ENCODE results near the gene SNRNP35.
"Not testable (repeated sequence)": the region's sequence is repeated elsewhere in the genome, so short reads cannot be mapped to it uniquely, and the experiment has no call there.

SNRNP35 gene, protein sequence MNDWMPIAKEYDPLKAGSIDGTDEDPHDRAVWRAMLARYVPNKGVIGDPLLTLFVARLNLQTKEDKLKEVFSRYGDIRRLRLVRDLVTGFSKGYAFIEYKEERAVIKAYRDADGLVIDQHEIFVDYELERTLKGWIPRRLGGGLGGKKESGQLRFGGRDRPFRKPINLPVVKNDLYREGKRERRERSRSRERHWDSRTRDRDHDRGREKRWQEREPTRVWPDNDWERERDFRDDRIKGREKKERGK

DNA sequence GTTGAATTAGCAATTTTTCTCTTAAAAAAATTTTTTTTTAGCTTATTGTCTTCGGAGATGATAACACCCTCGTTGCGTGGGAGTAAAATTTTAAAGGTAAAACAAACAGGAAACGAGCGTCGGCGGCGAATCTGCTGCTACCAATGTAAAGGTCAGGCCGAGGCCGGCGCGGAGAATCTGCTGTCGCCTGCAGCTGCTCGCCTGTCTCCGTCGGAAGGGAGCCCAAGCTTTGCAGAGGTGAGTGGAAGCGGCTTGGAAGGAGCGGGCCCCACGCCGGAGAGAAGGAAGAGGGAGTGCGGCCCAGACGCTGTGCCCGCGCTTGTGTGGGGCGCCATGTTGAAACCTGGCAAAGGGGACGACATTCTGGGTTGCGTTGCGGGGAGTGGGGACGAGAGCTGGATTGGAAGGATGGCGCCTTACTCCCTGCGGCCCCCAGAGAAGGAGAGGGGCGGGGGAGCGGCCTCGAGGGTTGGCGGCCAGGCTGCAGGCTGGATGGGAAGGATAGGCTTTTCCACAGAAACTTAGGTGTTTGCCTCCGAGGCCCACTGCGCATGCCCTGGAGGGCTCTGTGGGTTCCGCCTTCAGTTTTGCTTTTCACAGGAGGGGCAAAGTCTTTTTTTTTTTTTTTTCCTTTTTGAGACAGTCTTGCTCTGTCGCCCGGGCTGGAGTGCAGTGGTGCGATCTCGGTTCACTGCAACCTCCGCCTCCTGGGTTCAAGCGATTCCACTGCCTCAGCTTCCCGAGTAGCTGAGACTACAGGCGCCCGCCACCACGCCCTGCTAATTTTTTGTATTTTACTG lies at the start of gene SNRNP35:
TSS of gene SNRNP35 (plus strand) at position 160 of the 800 bp plus-strand sequence. CDS start 7,402 bp downstream, outside the sequence.
- DNase-seq (ENCODE audit: low read depth in 2 of 2), result peak; percentile 67 to 72

DNA sequence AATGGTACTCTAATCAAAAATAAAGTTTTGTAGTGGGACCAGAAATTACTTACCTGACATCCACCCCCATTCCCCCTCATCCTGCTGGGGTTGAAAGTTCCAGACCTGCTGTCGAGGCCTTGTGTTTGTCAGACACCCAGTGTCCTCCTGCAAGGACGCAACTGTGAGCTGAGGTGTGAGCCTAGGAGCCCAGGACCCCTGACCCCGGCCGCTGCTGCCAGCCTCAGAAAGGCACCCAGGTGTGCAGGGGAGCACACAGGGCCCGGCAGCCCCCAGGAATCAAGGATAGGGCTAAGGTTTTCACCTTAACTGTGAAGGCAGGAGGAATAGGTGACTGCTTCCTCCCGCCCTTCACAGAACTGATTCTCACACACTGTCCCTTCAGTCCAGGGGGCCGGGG lies 49.3 kb upstream of the SNRNP35 start:
- not testable (repeated sequence) for DNase-seq (ENCODE audit: low read depth in 2 of 2)

DNA sequence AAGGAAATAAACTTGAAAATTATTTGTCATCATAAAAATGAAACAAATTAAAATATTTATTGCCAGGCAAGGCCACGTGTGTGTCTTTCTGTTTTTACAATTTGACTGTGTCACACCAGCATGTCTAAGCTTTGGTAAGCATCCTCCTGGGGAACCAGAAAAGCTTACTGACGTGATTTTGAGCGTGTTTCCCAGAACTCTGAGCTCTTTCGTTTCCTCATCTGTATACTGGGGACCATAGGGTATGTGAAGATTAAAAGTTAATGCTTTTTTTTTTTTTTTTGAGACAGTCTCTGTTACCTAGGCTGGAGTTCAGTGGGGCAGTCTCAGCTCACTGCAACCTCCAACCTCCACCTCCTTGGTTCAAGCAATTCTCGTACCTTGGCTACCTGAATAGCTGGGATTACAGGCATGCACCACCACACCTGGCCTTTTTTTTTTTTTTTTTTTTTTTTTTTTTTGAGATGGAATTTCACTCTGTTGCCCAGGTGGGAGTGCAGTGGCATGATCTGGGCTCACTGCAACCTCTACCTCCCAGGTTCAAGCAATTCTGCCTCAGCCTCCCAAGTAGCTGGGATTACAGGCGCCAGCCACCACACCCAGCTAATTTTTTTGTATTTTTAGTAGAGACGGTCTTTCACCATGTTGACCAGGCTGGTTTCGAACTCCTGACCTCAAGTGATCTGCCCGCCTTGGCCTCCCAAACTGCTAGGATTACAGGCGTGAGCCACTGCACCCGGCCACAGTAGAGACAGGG lies 48.5 kb upstream of the SNRNP35 start:
- not testable (repeated sequence) for DNase-seq (ENCODE audit: low read depth in 2 of 2)

DNA sequence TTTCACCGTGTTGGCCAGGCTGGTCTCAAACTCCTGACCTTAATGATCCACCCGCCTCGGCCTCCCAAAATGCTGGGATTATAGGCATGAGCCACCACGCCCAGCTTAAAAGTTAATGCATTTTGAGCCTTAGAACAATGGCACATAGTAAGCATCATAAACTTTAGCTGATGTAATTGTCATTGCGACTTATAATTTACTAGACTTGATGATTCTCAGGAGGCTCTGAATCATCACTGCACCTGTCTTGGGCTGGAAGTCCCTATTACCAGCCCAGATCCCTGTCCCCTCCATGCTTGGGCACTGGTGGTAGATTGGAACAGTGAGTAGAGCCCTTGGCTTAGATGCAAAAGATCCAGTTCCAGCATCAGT lies 47.9 kb upstream of the SNRNP35 start:
- DNase-seq (ENCODE audit: low read depth in 2 of 2), result no peak

DNA sequence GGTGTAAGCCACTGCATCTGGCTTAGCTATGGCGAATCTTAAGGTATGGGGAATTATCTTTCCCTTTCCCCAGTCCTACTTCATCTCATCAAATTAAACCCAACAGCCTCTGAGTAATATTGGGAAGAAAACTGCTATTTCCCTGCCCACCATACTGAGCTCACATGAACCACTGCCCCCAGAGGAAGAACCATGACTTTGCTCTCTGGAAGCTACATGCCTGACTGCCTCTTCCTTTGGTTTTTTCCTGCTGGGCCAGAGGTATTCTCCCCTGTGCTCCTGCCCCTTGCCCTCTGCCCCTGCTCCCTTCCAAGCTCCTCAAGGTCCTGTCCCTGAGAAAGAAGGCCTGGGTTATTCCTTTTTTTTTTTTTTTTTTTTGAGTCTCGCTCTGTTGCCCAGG lies 36.6 kb upstream of the SNRNP35 start:
- no peak for DNase-seq (ENCODE audit: low read depth in 2 of 2)

DNA sequence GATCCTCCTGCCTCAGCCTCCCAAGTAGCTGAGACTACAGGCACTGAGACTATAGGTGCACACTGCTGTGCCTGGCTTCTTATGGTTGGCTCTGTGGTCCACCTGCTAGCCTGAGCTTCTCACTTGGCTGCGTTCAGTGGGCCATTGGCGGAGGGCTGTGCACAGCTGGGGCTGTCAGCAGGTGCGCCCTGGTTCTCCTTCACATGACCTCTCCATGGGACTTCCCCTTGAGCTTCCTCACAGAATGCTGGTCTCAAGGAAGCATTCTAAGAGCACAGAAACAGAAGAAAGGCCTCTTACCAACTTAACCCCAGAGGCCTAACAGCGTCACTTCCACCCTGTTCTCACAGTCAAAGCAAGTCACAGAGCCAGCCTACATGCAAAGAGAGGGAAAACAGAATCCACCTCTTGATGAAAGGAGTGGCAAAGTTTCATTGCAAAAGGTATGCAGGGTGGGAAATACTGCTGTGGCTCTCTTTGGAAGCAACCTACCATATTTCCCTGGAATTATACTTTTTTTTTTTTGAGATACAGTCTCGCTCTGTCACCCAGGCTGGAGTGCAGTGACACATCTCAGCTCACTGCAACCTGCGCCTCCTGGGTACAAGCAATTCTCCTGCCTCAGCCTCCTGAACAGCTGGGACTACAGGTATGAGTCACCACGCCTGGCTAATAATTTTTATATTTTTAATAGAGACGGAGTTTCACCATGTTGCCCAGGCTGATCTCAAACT lies 30.7 kb upstream of the SNRNP35 start:
- no peak for DNase-seq (ENCODE audit: low read depth in 2 of 2)

DNA sequence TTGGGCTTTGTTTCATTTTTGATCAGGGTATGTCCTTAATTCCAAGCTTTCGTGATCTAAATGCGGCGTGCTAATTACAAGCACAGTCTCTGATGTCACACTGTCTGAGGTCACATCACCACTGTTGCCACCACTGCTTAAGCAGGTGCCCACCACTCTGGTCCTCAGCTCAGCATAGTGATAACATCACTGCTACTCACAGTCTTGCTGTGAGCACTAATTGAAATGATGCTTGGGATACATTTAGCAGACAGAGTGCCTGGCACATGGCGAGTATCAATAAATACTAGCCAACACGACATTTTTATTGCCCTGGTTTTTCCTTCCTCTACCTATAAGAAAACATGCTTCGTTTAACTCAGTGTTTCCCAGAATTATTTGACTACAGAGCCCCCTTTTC lies 29.3 kb upstream of the SNRNP35 start:
- DNase-seq (ENCODE audit: low read depth in 2 of 2), result no peak

DNA sequence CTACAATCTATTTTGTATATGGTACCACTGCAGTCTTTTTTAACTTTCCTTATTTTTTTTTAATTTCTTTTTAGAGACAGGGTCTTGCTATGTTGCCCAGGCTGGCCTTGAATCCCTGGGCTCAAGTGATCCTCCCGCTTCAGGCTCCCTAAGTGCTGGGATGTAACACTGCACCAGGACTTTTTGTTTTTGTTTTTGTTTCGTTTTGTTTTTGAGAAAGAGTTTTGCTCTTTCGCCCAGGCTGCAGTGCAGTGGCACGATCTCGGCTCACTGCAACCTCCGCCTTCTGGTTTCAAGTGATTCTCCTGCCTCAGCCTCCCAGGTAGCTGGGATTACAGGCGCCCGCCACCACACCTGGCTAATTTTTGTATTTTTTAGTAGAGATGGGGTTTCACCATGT lies 28.8 kb upstream of the SNRNP35 start:
- not testable (repeated sequence) for DNase-seq (ENCODE audit: low read depth in 2 of 2)

DNA sequence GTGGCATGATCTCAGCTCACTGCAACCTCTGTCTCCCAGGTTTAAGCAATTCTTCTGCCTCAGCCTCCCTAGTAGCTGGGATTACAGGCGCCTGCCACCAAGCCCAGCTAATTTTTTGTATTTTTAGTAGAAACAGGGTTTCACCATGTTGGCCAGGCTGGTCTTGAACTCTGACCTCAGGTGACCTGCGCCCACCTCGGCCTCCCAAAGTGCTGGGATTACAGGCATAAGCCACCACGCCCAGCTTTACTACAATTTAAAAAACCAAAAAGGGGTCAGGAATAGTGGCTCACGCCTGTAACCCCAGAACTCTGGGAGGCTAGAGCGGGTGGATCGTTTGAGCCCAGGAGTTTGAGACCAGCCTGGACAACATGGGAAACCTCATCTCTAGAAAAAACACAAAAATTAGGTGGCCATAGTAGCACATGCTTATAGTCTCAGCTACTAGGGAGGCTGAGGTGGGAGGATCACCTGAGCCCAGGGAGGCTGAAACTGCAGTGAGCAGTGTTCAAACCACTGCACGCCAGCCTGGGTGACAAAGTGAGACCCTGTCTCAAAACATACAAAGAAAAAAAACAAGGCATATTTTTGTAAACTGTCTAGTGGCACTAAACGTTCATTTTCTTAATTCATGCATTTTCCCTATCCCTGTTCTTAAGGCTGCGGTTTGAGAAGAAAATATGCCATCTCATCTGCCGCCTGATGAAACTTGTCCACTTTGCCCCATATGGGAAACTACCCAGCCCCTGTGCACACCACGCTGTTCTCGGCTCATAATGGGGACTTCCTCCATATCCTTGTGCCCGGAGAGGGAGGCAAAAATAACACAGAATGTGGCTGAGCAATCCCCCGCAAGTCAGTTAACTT lies 25.8 kb upstream of the SNRNP35 start:
- not testable (repeated sequence) for DNase-seq (ENCODE audit: low read depth in 2 of 2)

DNA sequence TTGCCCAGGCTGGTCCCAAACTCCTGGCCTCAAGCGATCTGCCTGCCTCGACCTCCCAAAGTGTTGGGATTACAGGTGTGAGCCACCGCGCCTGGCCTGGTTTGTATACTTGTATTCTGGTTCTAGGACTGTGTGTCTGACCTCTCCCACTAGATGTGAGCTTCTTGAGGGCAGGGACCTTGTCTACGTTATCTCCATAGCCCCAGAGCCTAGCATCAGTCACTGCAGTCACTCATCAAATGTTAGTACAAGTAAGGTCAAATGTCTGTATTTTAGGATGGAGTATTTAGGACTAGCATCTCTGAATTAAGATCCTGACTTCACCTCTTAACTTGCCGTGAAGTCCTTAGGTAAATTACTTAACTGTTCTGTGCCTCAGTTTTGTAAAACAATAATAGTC lies 24.3 kb upstream of the SNRNP35 start:
- DNase-seq (ENCODE audit: low read depth in 2 of 2), result no peak

DNA sequence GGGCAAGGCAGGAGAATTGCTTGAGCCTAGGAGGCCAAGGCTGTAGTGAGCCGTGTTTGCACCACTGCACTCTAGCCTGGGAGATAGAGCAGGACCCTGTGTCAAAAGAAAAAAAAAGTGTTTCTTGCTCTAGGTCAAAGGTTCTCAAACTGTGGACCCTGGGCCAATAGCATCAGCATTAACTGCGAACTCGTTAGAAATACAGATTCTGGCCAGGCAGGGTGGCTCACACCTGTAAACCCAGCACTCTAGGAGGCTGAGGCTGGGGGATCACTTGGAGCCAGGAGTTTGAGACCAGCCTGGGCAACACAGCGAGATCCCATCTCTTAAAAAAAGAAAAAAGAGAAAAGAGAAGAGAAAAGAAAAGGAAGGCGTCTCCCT lies 22.3 kb upstream of the SNRNP35 start:
- DNase-seq (ENCODE audit: low read depth in 2 of 2), result no peak

DNA sequence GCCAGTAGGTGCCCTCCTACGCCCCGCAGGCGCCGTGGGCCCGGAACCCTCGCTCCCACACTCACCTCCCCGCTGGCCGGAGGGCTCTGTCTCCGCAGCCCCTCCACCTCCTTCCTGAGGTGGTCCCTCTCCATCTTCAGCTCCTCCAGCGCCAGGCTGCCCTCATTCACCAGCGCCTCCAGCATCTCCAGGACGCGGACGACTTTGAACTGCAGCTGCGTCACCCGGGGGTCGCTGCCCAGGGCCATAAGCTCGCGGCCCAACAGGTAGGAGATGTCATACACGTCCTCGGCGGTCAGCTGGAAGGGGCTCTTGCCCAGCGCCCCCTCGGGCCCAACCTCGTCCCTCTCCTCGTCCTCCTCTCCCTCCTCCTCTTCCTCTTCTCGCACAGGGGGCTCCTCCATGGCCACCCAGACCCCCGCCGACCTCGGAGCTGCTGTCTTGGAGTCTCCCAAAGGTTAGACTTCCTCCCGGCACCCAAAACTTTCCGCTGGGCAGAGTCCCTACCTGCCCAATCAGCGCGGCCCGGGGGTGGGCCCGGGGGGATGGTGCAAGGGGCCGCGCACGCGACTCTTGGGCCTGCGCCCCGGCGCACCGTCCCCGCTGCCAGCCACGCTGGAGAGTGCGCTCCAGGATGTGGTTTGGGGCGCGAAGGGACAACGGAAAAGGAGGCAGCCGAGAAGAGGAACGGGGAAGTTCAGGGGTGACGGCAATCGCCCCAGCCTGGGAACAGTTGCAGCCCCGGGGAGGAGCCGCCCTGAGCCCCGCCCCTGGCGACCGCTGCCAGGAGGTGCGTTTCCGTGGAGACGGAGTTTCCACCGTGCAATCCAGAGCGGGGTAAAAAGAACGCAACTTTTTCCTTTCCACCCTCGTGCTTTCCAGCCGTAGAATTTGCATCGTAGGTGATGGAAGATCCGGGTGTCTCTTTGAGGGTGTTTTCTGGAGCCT lies 21.6 kb upstream of the SNRNP35 start, which contains the start of gene RILPL2:
TSS of gene RILPL2 (minus strand) at position 668 of the 948 bp plus-strand sequence. CDS start at position 404, 264 bp downstream.
- peak; percentile 26 to 29 for DNase-seq (ENCODE audit: low read depth in 2 of 2)

DNA sequence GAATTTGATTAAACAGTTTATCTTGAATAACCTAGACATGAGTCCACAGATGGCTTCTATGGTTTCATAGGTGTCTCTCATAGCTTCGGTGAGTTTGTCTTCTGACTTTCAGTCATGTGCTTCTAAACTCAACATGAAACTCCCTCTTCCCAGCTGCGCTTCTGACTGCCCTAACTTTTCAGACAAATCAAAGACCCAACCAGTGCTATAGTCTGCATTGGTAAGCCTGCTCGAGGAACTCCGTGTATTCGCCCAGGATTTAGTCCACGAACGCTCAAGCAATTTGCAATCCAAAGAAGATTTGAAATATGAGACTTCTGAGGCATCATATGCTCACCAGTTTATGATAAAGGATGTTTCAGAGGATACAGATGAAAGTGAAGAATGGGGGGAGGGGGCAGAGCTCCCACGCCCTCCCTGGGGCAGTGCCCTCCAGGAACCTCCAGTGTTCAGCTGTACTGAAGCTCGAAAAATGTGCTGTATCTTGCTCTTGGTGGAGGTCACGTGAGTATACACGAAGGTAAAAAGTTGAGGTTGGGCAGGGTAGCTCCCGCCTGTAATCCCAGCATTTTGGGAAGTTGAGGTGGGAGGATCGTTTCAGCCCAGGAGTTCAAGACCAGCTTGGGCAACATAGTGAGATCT lies 16.3 kb upstream of the SNRNP35 start:
- DNase-seq (ENCODE audit: low read depth in 2 of 2), result no peak

DNA sequence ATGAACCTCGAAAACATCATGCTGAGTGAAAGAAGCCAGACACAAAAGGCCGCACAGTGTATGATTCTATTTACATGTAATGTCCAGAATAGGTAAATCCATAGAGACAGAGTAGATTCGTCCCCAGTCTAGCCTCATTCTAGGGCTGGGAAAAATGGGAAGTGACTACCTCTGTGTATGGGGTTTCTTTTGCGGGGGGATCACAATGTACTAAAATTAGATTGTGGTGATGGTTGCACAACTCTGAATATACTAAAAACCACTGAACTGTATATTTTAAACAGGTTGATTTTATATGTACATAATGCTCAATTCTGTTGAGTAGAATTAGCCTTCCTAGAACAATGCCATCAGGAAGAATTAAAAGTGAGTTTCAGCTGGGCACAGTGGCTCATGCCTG lies 15.2 kb upstream of the SNRNP35 start:
- no peak for DNase-seq (ENCODE audit: low read depth in 2 of 2)

DNA sequence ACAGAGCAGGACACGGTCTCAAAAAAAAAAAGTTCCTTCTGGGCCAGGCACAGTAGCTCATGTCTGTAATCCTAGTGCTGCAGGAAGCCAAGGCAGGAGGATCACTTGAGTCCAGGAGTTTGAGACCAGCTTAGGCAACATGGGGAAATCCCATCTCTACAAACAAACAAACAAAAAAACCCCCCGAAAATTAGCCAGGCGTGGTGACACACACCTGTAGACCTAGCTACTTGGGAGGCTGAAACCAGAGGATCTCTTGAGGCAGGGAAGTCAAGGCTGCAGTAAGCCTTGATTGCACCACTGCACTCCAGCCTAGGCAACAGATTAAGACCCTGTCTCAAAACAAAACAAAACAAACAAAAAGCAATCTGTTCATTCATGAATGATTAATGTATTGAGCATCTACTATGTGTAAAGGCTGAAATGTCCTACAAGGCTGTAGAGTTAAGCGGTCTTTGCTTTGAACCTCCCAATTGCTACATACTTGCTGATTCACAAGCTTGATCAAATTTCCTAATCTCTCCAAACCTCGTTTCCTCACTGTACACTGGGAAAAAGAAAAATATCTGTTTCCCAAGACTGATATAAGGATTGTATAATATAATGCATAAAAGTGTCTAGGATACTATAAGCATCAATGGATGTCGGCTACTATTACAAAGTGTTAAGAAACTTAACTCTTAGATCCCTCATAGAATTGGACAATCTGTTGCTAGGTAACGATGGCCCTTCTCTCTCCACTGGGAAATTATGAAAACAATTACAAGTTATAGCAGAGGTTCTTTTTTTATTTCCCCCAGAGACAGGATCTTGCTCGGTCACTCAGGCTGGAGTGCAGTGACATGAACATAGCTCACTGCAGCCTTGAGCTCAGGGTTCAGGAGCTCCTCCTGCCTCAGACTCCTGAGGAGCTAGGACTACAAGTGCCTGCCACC lies 13.6 kb upstream of the SNRNP35 start:
- DNase-seq (ENCODE audit: low read depth in 2 of 2), result no peak

DNA sequence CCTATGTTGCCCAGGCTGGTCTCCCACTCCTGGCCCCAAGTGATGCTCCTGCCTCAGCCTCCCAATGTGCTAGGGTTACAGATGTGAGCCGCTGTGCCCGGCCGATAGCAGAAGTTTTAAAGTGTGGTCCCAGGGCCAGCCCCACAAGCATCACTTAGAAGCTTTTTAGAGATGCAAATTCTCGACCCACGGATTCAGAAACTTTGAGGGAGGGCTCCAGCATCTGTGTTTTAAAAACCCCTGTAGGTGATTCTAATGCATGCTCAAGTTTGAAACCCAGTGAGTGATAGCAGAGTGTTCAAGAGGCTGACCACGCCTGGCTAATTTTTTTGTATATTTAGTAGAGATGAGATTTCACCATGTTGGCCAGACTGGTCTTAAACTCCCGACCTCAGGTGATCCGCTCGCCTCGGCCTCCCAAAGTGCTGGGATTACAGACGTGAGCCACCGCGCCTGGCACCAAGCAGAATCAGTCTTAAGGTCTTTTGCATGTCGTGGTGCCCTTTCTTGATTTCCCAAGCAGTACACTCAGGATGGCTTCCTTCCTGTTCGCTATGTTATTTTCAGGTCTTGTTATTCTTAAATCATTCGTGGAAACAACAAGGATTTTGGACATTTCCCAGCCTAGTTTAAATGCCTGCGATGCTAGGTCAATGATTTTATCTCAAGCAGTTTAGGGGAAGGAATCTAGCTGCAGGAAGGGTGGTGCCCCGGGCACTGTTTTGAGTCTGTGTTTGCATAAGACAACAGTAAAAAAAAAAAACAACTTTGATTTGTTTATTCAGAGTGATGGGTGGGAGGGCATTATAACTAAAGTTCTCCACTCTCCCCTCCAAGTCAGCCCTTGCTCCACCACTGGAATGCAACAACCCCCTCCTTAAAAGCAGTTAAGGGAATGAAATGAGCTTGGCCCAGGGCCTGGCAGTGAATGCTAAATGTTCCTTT lies 12.3 kb upstream of the SNRNP35 start:
- DNase-seq (ENCODE audit: low read depth in 2 of 2), result no peak

DNA sequence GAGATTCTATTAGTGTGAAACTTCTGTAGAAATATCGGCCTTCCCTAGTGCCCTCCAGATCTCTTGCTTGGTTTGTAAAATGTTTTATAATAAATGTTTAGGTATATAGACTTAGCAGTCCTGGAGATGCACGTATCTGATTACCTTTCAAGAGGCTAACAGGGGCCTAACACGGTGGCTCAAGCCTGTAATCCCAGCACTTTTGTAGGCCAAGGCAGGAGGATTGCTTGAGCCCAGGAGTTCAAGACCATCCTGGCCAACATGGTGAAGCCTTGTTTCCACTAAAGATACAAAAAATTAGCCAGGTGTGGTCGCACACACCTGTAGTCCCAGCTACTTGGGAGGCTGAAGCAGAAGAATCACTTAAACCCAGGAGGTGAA lies 11.6 kb upstream of the SNRNP35 start:
- no peak for DNase-seq (ENCODE audit: low read depth in 2 of 2)

Measured in fibroblast of skin of left biceps (primary cell).